HepG2 (cell line): Measurements from ENCODE around the gene DAD1. TPM values are rescaled to one million over a fixed set of nuclear protein-coding genes. Genes with fewer than 3 reads are reported as not detected.
A peak's percentile ranks its signal among the peaks of the same experiment; 100 is the strongest.

ENCODE experiments used
- NFYB ChIP-seq: sonication (generic); formaldehyde crosslinking; IDR thresholded peaks from 2 replicates; pipeline ENCODE4 v1.4.0; 2020; ENCODE audit warnings: missing genetic modification reagents
- SKIL ChIP-seq: sonication (generic); formaldehyde crosslinking; IDR thresholded peaks from 2 replicates; pipeline ENCODE4 v1.8.0; 2022; ENCODE audit warnings: missing genetic modification reagents, mild to moderate bottlenecking, moderate library complexity, borderline replicate concordance
- ZHX2 ChIP-seq, 2 experiments: sonication (generic) in 1 of 2; formaldehyde crosslinking in 1 of 2; IDR thresholded peaks; 2 replicates each; pipeline versions ENCODE4 v1.6.1 to v1.9.0; 2014 to 2022; ENCODE audit warnings: antibody characterized with exemption in 1 of 2, borderline replicate concordance in 1 of 2, inconsistent platforms in 1 of 2, low read depth in 1 of 2, missing genetic modification reagents in 1 of 2
- ZNF207 ChIP-seq: fragments of 450-650 bp; IDR thresholded peaks from 2 replicates; pipeline ENCODE4 v1.6.1; 2016; ENCODE audit warnings: antibody characterized with exemption, borderline replicate concordance
- ZNF431 ChIP-seq: sonication (generic); formaldehyde crosslinking; IDR thresholded peaks from 2 replicates; pipeline ENCODE4 v1.9.0; 2022; ENCODE audit warnings: missing genetic modification reagents, low read depth, mild to moderate bottlenecking, borderline replicate concordance
- ZNF75D ChIP-seq: sonication (generic); formaldehyde crosslinking; IDR thresholded peaks from 2 replicates; pipeline ENCODE4 v1.8.1; 2023; ENCODE audit warnings: missing genetic modification reagents, mild to moderate bottlenecking, borderline replicate concordance
- polyA plus RNA-seq, 8 experiments: library from polyadenylated mRNA; depleted of rRNA in 3 of 8; stranded (reverse) in 7 of 8; unstranded in 1 of 8; fragments of >200 nt; fragmentation: Illumina TruSeq in 4 of 8; extraction: Trizol in 4 of 8; gene quantifications; 2 replicates each; pipeline versions ENCODE4 v1.2.1 to v1.2.3, GENCODE V29; 2011 to 2016; ENCODE audit warnings: low read depth in 4 of 8, missing spikeins in 1 of 8, mixed read lengths in 1 of 8; ENCODE audit not compliant: insufficient read depth in 1 of 8
- total RNA-seq, 5 experiments: library from RNA; depleted of rRNA; stranded (reverse); fragments of >200 nt; fragmentation: Illumina TruSeq; extraction: Trizol; gene quantifications; 2 replicates each; pipeline ENCODE4 v1.2.3, GENCODE V29; 2016; ENCODE audit warnings: low read depth in 1 of 5

The DAD1 gene
- total and polyA plus RNA-seq, 2 of the 13 experiments (the other 11 are each of a cell fraction or from before 2014, with no cell fraction given): 558 to 626 TPM

GRCh38 chr14:22588526-22589095 lies 413 bp downstream of the DAD1 start (continued):
- TF ChIP-seq SKIL (CRISPR knock-in tag) (no peak), ZHX2 (IDR thresholded peaks at IDR 0.05; ENCODE audit: low read depth) (no peak), ZHX2 (CRISPR knock-in tag; IDR thresholded peaks at IDR 0.05; ENCODE audit: borderline replicate concordance) (peak; percentile 93; the same call in 1 of the 2 replicates), ZNF207 (no peak), NFYB (no peak), ZNF431 (CRISPR knock-in tag) (peak; percentile 92; the same call in 1 of the 2 replicates), ZNF75D (CRISPR knock-in tag) (no peak)
